MCF 10A (cell line): ENCODE results near the gene PIEZO2. TPM values are rescaled to one million over a fixed set of nuclear protein-coding genes. Genes with fewer than 3 reads are reported as not detected.

ENCODE experiments used
- BruUV-seq: library from RNA; stranded (reverse); fragments of 400-500 nt; replicated peaks from 2 replicates; lab custom pipeline; 2021; lab: Mats Ljungman, UMichigan
- CTCF ChIA-PET: fragments of 300-600 bp; sonication (Branson Sonifier 250); formaldehyde crosslinking; extraction: SDS; loops from one replicate; lab custom pipeline; 2021; ENCODE audit warnings: antibody characterized with exemption, inconsistent platforms; lab: Yijun Ruan, JAX
- POLR2A ChIA-PET: fragments of 300-600, 350-650 bp; sonication (Branson Sonifier 250); formaldehyde crosslinking; extraction: SDS; loops from one replicate; lab custom pipeline; 2020; ENCODE audit warnings: antibody characterized with exemption, inconsistent platforms; lab: Yijun Ruan, JAX
- DNase-seq: peaks from one replicate; pipeline ENCODE4 v3.0.0-alpha.2; 2018; ENCODE audit not compliant: unreplicated experiment
- H3K27ac Mint-ChIP-seq: one replicate; pipeline ENCODE4 v1.8.0; 2022; ENCODE audit warnings: mild to moderate bottlenecking, low read depth, mixed read lengths; ENCODE audit not compliant: unreplicated experiment
- H3K27me3 Mint-ChIP-seq: one replicate; pipeline ENCODE4 v1.8.0; 2022; ENCODE audit warnings: mixed read lengths; ENCODE audit not compliant: insufficient read depth, unreplicated experiment
- H3K36me3 Mint-ChIP-seq: one replicate; pipeline ENCODE4 v1.8.0; 2022; ENCODE audit warnings: mild to moderate bottlenecking, moderate library complexity, mixed read lengths; ENCODE audit not compliant: insufficient read depth, unreplicated experiment
- H3K4me1 Mint-ChIP-seq: one replicate; pipeline ENCODE4 v1.8.0; 2022; ENCODE audit warnings: mixed read lengths; ENCODE audit not compliant: insufficient read depth, unreplicated experiment
- H3K4me3 Mint-ChIP-seq: one replicate; pipeline ENCODE4 v1.8.0; 2022; ENCODE audit warnings: mild to moderate bottlenecking, moderate library complexity, mixed read lengths; ENCODE audit not compliant: unreplicated experiment
- H3K9me3 Mint-ChIP-seq: one replicate; pipeline ENCODE4 v1.8.0; 2022; ENCODE audit warnings: mixed read lengths; ENCODE audit not compliant: unreplicated experiment
- CTCF ChIP-seq: fragments of 200-600 bp; IDR thresholded peaks from one replicate; pipeline ENCODE4 v1.8.0; 2022; ENCODE audit warnings: antibody characterized with exemption, mild to moderate bottlenecking; ENCODE audit not compliant: unreplicated experiment
- intact Hi-C: fragments of 100-400 bp; cut with micrococcal nuclease; formaldehyde crosslinking; loops from 2 replicates; pipeline ENCODE4 v1.14.1; 2022
- total RNA-seq: library from RNA; stranded (reverse); gene quantifications from 2 replicates; pipeline ENCODE4 v1.2.3, GENCODE V29; 2022

PIEZO2 gene
- total RNA-seq, 1 experiment from 2014 or later, result 0.49 TPM

GRCh38 chr18:10950876-10951630 lies 198.3 kb downstream of the PIEZO2 start:
- CTCF ChIA-PET, result interaction anchor here (0.7 to 1.2 kb wide), 2 partner anchors 18 to 1125 kb away, joined by 3 read pairs; no protein-coding TSS in a partner anchor
- H3K4me3 Mint-ChIP-seq, result no peak overlapping the region
- TF ChIP-seq CTCF, result no peak
- H3K4me1 Mint-ChIP-seq, result peaks cover 15% of the 10 kb centered on the region
- no TSS peak for BruUV-seq
- POLR2A ChIA-PET, result no interaction called here
- no peaks in the 10 kb centered on the region for H3K36me3 Mint-ChIP-seq
- peak; percentile 6 for DNase-seq
- peaks cover 18% of the 10 kb centered on the region for H3K9me3 Mint-ChIP-seq
- intact Hi-C loops, result no loop called here
- no peaks in the 10 kb centered on the region for H3K27me3 Mint-ChIP-seq
- peak overlapping the region; percentile 11 for H3K27ac Mint-ChIP-seq

GRCh38 chr18:10950080-10950875 lies 199.1 kb downstream of the PIEZO2 start:
- Mint-ChIP-seq H3K9me3 (peaks cover 25% of the 10 kb centered on the region), H3K4me3 (no peak overlapping the region), H3K27me3 (no peaks in the 10 kb centered on the region), H3K36me3 (no peaks in the 10 kb centered on the region), H3K4me1 (peaks cover 15% of the 10 kb centered on the region), H3K27ac (no peak overlapping the region)
- intact Hi-C loops, result no loop called here
- no peak for TF ChIP-seq CTCF
- CTCF ChIA-PET, result interaction anchor here (0.5 to 1.2 kb wide), 3 partner anchors 19 to 1126 kb away, joined by 3 to 4 read pairs (median 3); no protein-coding TSS in a partner anchor
- POLR2A ChIA-PET, result interaction anchor here (1.2 kb wide), 1 partner anchor 13 kb away, joined by 3 read pairs; no protein-coding TSS in a partner anchor
- no TSS peak for BruUV-seq
- DNase-seq, result no peak

GRCh38 chr18:10949655-10950054 lies 199.7 kb downstream of the PIEZO2 start:
- Mint-ChIP-seq H3K27ac (no peak overlapping the region), H3K36me3 (no peaks in the 10 kb centered on the region), H3K4me3 (no peak overlapping the region), H3K9me3 (peaks cover 32% of the 10 kb centered on the region), H3K4me1 (peaks cover 15% of the 10 kb centered on the region), H3K27me3 (no peaks in the 10 kb centered on the region)
- POLR2A ChIA-PET, result interaction anchor here (1.2 kb wide), 1 partner anchor 12 kb away, joined by 3 read pairs; no protein-coding TSS in a partner anchor
- BruUV-seq, result no TSS peak
- intact Hi-C loops, result no loop called here
- no peak for TF ChIP-seq CTCF
- DNase-seq, result no peak
- CTCF ChIA-PET, result no interaction called here

GRCh38 chr18:10948421-10948820 lies 200.9 kb downstream of the PIEZO2 start:
- CTCF ChIA-PET, result no interaction called here

More at GRCh38 chr18:10948421-10948820, 200.9 kb downstream of the PIEZO2 start:
- no peaks in the 10 kb centered on the region for H3K27me3 Mint-ChIP-seq
- no peak overlapping the region for H3K27ac Mint-ChIP-seq
- peaks cover 15% of the 10 kb centered on the region for H3K4me1 Mint-ChIP-seq
- POLR2A ChIA-PET, result no interaction called here
- no peaks in the 10 kb centered on the region for H3K36me3 Mint-ChIP-seq
- no TSS peak for BruUV-seq
- no peak for DNase-seq
- TF ChIP-seq CTCF, result no peak
- intact Hi-C loops, result no loop called here
- H3K9me3 Mint-ChIP-seq, result peaks cover 36% of the 10 kb centered on the region
- no peak overlapping the region for H3K4me3 Mint-ChIP-seq
